Amniotic stem cell (primary cell): ENCODE results near the gene ANK3.

Experiments used
- DNase-seq: peaks from one replicate; lab custom pipeline; 2025; lab: John Stamatoyannopoulos, UW

Gene ANK3

DNA sequence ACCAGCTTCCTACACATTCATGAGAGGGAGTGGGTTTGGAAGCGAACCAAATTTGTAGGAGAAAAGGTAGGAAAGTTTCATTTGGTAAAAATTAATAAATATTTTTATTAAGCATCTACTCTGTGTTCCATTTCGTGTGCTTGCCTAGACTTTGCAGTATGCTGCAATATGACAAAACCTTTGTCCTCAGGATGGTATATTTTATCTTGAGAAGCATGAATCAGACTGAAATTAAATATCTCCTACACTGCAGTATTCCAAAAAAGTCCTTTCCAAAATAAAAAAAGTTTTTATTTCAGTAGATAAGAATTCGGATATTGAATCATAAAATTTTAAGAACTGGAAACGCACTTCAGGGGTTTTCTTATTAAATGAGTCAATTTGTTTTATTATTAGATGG is 47.7 kb downstream of the ANK3 start:
- no peak for DNase-seq

DNA sequence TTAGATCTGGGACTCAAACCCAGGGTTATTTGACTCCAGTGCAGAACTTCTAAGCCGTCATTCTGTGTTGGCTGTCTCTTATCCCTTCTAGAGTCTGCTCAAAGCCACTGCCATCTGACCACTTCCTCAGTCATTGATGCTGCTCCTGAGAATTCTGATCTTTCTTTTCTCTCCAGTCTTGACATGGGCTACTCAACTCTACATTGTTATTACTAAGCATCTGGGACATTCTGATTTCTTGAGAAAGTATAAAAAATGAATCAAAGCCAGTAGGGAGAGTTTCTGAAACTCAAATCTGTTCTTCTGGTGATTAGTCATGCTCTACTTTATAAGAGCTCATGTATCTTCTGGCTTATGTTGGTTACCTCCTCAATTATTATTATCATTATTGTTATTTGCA is 48.7 kb downstream of the ANK3 start:
- DNase-seq = no peak

DNA sequence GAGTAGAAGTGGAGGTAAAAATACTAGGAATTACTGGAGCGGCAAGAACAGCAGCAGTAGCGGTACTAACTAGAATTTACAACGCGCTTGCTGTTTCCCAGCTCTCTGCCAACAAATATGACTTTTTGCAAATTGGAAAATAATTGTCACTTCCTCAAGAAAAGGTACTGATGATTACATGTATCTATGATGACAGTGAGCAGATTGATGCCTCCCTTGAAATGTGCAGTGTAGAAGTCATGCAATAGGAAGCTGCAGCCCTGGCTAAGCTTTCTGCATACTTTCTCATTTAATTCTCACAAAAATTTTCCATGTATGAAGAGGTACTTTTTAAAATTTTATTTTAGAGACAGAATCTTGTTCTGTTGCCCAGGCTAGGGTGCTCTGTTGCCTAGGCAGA is 49.9 kb downstream of the ANK3 start:
- no peak for DNase-seq

DNA sequence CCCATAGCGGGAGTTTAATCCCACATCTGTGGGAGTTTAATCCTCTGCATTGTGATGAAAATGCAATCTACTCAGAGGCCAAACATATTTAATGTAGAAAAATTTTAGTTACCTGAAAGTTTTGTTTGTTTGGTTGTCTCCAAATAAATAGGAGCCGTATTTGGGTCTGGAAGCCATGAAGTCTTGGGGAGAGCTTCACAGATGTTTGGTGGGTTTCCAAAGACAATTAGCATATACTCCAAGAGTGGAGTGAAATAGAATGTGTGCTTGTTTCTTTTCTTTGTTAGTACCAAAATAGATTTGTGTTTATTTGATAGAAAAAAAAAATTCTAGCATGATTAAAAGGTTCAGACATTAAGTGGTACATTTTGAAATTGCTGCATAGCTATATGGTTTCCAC is 50.9 kb downstream of the ANK3 start:
- DNase-seq = no peak

DNA sequence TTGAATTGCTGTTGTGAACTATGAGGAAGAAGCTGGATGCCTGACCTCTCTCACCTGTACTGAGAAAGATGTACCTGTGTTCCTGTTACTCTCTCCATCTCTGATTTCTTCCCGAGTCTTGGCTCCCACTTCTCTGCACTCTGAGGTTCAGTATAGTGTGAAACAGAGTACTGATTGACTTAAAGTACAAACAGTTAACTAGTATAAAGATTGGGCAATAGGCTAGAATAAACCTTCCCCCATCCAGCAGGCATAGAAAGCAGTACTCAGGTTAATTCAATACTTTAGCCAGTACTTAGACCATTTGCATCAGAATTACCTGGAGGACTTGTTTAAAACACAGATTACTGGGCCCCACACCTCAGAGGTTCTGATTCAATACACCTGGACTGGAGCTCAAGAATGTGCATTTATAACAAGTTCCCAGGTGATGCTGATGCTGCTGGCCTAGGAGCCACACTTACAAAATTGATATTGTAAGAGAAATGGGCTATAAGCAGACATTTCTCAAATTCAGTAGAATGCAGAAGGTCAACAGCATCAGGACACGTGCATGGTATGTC is 51.6 kb downstream of the ANK3 start:
- no peak for DNase-seq

- no peak for DNase-seq
Measured at GRCh38 chr10:60336901-60337630, 52.6 kb downstream of the ANK3 start.

- no peak for DNase-seq
Measured at GRCh38 chr10:60335708-60336107, 54.0 kb downstream of the ANK3 start.

DNA sequence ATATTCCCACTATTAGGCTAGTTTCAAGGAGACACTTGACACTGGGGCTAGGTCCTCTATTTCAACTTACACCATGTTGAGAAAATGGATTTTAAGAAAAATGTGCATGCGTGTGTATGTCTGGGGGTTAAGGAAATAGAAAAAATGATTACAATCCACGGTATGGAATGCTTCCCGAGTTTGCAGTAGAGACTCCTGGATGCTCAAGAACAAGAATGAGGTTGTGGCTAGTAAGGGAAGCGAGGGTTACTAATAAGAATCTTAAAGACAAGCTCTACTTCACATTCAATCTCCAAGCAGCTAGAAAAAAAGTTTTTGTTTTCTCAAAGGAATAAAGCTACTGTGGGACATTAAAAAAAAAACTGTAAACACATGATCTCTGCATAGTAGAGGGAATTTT is 54.7 kb downstream of the ANK3 start:
- no peak for DNase-seq

DNA sequence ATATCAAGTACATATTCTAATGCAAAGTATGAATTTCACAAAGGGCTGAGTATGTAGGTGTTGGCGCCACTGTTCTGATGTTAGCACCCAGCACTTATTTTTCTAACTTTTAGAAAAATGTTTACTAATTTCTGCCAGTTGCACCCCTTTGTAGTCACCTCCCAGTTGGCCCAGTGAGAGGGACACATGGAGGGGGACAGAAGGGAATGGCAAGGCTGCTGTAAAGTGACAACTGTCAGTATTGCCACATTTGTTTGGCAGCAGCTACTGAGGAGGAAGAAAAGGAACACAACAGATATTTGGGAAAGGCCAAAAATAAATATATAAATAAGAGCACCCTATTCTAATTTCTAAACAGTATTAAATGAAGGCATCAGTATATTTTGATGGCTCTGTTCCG is 57.3 kb downstream of the ANK3 start:
- no peak for DNase-seq

GRCh38 chr10:60331886-60332285 is 57.8 kb downstream of the ANK3 start:
- DNase-seq = no peak

GRCh38 chr10:60323162-60323561 is 66.5 kb downstream of the ANK3 start:
- DNase-seq = no peak

DNA sequence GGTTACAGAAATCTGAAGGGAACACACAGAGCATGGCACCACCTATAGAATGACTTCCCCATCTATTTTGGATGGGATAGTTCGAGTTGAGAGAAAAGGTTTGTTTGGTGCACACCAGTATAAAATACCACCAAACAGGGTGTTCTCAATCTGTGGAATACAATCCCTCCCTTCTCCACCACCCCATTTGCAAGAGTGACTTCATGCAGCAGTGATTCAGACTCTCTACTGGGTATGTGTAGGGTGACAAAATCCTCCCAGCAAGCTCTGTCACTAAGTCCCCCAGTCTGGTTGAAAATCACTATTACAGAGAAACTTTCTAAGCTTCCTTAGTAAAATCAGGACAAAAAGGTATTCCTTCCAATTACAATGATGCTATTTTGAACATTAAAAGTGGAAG is 69.0 kb downstream of the ANK3 start:
- DNase-seq = no peak

DNA sequence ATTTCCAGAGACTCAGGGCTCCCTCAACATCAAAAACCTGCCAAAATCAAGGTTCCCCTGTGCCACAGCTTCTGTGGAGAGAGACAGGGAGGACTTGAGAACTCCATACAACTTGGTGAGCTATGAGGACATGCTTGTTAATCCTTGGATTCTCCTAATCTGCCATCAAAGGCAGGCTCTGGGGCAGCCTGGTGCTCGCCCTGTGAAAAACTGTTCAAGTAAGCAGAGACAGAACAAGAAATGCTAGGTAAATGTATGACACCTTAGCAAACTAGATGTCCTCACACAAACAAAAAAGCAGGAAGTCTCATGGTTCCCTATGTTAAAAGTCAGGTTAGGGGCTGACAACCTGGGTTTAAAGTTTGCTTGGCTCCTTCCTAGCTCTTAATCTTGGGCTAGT is 73.6 kb downstream of the ANK3 start:
- no peak for DNase-seq

DNA sequence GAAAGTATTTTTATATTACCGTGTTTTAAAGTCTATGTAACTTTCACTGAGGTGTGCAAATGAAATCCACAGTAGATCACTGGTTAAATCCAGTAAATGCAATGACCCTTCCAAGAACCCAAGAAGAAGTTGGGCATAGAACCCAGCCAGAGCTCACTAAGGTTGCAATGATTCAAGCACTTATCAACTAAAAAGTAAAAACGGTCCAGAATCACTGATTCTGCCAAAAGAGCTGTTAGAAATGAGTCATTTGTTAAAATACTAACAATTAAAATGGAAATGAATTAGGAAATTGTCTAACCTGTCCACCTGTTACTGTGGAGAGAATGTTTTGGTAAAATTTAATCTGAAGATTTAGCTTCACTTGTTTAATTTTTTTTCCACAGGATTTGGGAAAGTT is 74.4 kb downstream of the ANK3 start:
- no peak for DNase-seq

DNA sequence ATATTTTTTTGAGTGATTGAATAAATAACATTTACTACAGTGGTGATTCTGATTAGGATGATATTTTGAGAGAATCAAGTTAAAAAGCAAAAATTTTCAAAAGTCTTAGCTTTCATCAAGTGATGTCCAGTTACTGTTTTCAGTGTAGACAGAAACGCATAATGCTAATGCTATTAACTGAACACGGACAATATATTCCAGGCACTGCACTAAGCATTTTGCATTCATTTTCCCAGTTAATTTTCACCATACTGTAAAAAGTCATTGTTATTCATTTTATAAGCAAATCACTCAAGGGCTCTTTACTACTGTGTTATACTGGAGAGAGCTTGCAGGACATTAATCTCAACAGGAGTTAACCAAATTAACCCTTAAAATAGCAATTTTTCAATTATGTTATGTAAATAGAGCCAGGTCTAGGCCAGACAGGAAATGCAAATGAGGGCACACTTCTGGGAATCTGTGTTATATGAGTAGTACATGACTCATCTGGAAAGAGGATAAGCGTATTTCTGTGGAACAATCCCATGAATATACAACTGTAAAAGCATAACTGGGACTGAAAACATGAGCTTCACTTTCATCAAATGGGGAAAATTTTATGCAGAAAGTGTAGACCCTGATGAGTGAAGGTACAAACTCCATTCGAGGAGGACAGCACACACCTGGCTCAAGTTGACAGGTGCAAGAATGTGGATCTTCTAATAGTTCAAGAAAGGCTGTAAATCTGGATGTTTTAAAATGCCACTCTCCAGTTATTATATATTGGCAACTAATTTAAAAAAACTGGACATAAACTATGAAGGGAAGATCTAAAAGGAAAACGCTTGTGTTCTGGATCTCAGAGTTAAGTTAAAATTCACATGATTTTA is 75.4 kb downstream of the ANK3 start:
- DNase-seq = peak; percentile 58

GRCh38 chr10:60313589-60313952 is 76.1 kb downstream of the ANK3 start:
- DNase-seq = no peak

DNA sequence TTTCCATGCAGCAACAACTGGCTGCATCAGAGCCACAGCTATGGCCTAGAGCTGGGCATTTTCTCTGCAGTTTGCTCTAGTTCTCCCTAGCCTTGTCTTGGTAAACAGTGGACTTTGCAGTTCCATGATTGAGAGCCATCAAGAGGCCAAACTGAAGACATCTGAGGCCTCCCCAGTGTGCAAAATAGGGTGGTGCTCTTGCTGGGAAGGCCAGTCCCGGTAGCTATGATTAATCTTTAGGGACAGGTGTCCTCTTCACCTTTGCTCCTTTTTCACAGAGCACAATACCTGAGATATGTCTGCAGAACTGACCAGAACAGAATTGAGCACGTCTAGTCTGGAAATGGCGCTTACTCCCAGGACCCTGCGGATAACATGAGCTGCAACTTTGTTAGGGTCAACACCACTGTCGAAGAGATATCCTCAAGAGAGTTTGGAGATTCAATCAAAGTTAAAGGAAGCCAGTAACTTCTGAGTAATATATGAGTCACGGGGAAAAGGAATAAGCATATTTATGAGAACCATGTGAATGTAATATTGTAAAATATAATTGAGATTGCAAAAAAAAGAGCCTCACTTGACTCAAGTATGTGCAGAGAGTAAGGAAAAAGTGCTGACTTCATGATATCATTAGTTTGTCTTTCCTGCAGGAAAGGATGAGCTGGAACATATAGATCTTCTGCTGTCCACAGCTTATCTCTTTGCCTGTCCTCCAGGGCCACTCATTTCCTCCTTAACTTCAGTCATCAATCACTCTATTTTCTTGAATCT is 76.7 kb downstream of the ANK3 start:
- peak; percentile 17 for DNase-seq

GRCh38 chr10:60311821-60312220 is 77.9 kb downstream of the ANK3 start:
- DNase-seq = no peak

DNA sequence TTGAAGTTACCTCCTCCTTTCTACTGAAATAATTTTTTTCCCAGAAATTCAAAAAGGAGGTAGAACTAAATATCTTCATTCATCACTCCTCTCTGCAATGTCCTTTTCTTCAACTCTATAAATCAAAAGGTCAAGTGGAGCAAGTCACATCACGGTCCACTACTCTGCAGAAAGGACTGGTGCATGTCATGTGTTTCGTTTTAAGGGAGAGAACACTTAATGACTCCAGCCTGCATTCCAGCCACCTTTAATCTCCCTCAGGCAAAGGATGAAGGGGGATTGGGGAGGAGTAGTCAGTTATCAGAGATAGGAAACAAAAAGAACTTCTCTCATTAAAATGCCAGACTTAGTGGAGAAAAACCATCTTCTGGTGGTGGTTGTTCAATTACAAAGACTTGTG is 78.9 kb downstream of the ANK3 start:
- DNase-seq = no peak

- no peak for DNase-seq
Measured at GRCh38 chr10:60309891-60310290, 79.8 kb downstream of the ANK3 start.

DNA sequence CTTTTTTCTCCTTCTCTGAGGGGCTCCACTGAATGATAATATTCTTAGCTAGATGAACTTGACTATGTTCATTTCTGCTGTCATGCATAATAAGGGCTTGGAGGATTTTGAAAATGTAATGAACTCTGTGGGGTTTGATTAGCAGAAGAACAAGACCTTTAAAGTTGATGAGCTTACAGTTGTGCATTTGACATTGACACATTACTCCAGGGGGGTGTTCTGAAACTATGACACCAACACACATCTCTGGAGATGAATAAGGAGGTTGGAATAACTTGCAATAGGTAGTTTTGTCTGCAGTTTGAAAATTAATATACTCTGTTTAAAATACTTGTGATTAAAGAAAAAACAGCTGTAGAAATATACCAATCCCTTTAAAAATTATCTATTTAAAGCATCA is 80.3 kb downstream of the ANK3 start:
- no peak for DNase-seq

- no peak for DNase-seq
Measured at GRCh38 chr10:60305380-60305892, 84.2 kb downstream of the ANK3 start.
